Activated T-helper 9 cell treated with anti-CD3 and anti-CD28 coated beads, Interleukin-2, amount 50 U/mL, for 16 hours (primary cell): ENCODE data around the gene SOX12.
A peak's percentile ranks its signal among the peaks of the same experiment; 100 is the strongest.

ENCODE experiments used
- DNase-seq: peaks from one replicate; pipeline ENCODE4 v3.0.0-alpha.2; 2020; ENCODE audit warnings: low read depth

The SOX12 gene

GRCh38 chr20:301886-302848 is 23.2 kb upstream of the SOX12 start:
- no peak for DNase-seq

- DNase-seq, result no peak
Measured at GRCh38 chr20:305745-306144, 19.6 kb upstream of the SOX12 start.

- DNase-seq, result no peak
Measured at GRCh38 chr20:308427-309038, 16.8 kb upstream of the SOX12 start.

- no peak for DNase-seq
Measured at GRCh38 chr20:309306-309840, 16.0 kb upstream of the SOX12 start.

GRCh38 chr20:309841-310644 is 15.3 kb upstream of the SOX12 start:
- DNase-seq, result peak; percentile 60

- no peak for DNase-seq
Measured at GRCh38 chr20:310645-311044, 14.7 kb upstream of the SOX12 start.

- no peak for DNase-seq
Measured at GRCh38 chr20:311609-312008, 13.7 kb upstream of the SOX12 start.

- no peak for DNase-seq
Measured at GRCh38 chr20:312067-312466, 13.3 kb upstream of the SOX12 start.

- no peak for DNase-seq
Measured at GRCh38 chr20:312866-313265, 12.5 kb upstream of the SOX12 start.

- DNase-seq, result no peak
Measured at GRCh38 chr20:313402-313801, 11.9 kb upstream of the SOX12 start.

GRCh38 chr20:313948-314347 is 11.4 kb upstream of the SOX12 start:
- DNase-seq, result no peak

- no peak for DNase-seq
Measured at GRCh38 chr20:316316-317068, 8.9 kb upstream of the SOX12 start.

- peak; percentile 86 for DNase-seq
Measured at GRCh38 chr20:324177-325044, 941 bp upstream of the SOX12 start.

- DNase-seq, result peak; percentile 40
Measured at GRCh38 chr20:325889-326644, 715 bp downstream of the SOX12 start.

GRCh38 chr20:326645-327185 is 1.4 kb downstream of the SOX12 start:
- DNase-seq, result no peak

GRCh38 chr20:327186-328026 is 2.1 kb downstream of the SOX12 start:
- peak; percentile 44 for DNase-seq

- DNase-seq, result no peak
Measured at GRCh38 chr20:328027-328974, 2.9 kb downstream of the SOX12 start.
